HG02840 (cell line): ENCODE results near the gene OR10K2.
"Not testable (repeated sequence)": the region's sequence is repeated elsewhere in the genome, so short reads cannot be mapped to it uniquely, and the experiment has no call there.

ENCODE experiments used
- ATAC-seq: cut with Tn5 transposase; IDR thresholded peaks from one replicate; pipeline ENCODE4 v1.9.1; 2021; ENCODE audit warnings: mild to moderate bottlenecking, moderate library complexity, moderate number of reproducible peaks; ENCODE audit not compliant: unreplicated experiment, low FRiP score

The OR10K2 gene, protein sequence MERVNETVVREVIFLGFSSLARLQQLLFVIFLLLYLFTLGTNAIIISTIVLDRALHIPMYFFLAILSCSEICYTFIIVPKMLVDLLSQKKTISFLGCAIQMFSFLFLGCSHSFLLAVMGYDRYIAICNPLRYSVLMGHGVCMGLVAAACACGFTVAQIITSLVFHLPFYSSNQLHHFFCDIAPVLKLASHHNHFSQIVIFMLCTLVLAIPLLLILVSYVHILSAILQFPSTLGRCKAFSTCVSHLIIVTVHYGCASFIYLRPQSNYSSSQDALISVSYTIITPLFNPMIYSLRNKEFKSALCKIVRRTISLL

DNA sequence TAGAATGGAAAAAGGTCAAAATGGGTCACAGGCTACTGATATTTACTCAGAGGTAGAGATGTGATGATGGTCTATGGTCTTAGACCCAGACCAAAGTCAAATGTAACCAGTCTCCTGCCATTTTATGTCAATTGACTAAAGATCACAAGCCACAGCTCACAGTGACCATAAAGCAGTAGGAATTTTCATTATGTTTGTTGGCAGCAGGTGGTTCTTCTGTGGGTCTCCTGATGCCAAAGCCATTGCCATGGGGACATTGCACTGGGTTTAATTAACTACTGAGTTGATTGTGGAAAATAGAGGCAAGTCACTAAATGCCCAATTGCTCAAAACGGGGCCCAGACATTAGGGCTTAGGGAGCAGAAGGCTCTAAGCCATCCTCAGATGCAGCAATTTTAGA lies at the start of gene OR10K2:
Gene OR10K2 (minus strand): TSS at position 101 of the 400 bp plus-strand sequence. CDS start 5,371 bp downstream, outside the sequence.
- no peak for ATAC-seq

- no peak for ATAC-seq
Measured at GRCh38 chr1:158471920-158472319, 45.9 kb upstream of the OR10K2 start, which contains the start of gene OR10R2. Gene OR10R2 (plus strand): TSS chr1:158472220. CDS start chr1:158472326, 106 bp downstream.

DNA sequence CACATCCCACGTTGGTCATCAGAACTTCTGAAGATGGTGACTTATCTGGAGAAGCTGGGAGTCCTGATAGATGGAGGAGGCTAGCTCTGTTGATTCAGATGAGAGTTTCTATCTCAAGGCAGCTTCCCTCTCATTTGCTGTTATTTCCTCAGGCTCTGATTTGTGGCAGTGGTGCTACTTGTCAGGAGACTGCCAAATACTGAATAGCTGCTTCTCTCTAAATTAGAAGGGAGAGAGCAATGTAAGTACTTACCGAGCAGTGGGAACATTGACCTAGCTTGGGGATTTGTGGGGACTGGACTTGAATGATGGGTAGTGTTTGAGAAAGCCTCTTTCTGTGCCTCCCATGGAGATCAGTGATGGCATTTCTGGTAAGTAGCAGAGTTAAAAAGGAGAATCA lies 35.5 kb upstream of the OR10K2 start, which contains the start of gene OR10K1:
Gene OR10K1 (plus strand): TSS at position 301 of the 400 bp plus-strand sequence. CDS start 3,728 bp downstream, outside the sequence.
- no peak for ATAC-seq

DNA sequence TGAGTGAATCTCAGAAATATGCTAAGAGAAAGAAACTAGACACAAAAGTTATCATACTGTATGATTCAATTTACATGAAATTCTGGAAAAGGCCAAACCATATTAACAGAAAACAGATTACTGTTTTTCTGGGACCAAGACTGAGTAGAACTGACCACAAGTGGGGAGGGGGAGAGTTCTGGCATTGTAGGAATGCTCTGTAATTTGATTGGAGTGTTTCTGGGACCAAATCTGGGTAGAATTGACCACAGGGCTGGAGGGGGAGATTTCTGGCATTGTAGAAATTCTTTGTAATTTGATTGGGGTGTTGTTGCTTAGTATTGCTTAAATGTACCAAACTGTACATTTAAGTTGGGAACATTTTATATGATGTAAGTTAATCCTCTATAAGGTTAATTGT lies 32.2 kb upstream of the OR10K2 start:
- ATAC-seq = no peak

DNA sequence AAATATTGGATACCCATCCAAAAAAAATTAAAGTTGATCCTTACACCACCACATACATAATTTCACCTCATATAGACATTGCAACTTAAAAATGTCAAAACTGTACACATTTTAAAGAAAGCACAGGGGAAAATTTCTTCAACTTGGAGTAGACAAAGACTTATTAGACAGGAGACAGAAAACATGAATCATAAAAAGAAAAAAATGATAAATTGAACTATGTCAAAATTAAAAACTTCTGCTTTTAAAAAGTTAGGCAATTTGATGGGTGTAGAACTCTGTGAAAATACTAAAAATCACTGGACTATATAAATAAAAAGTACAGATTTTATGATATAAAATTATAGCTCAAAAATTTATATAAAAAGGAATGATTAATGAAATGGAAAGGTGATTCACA lies 31.2 kb upstream of the OR10K2 start:
- no peak for ATAC-seq

DNA sequence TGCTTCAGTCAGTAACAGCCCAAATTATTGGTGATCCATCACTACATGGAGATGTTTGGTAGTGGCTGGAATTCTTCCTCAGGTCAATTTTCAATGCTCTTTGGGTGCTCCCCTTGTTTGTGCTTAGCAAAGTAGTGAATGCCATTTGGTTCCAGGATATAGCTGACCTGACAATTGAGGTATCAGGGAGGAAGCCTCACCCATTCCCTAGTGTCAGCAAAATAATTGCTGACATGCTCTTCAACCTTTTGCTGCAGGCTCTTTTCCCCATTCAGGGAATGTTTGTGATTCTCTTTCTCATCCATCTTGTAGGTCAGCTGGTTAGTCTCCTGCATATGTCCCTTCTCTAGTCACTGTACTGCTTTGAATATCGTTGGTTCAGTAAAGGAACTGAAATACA lies 28.5 kb upstream of the OR10K2 start:
- no peak for ATAC-seq

DNA sequence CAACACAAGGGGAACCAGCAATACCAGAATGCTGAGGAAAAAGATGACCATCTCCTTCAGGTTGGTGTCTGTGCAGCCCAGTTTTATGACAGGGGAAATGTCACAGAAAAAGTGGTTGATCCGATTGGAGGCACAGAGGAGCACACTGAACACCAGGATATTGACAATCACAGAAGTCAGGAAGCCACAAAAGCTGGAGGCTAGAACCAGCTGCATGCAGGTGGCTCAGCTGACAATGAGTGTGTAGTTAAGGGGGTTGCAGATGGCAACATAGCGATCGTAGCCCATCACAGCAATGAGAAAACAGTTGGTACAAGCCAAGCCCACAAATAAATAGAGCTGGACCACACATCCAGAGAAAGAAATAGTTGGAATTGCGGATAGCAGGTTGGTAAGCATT lies 19.3 kb upstream of the OR10K2 start:
- ATAC-seq = no peak

- no peak for ATAC-seq
Measured at GRCh38 chr1:158434741-158435140, 8.7 kb upstream of the OR10K2 start.

DNA sequence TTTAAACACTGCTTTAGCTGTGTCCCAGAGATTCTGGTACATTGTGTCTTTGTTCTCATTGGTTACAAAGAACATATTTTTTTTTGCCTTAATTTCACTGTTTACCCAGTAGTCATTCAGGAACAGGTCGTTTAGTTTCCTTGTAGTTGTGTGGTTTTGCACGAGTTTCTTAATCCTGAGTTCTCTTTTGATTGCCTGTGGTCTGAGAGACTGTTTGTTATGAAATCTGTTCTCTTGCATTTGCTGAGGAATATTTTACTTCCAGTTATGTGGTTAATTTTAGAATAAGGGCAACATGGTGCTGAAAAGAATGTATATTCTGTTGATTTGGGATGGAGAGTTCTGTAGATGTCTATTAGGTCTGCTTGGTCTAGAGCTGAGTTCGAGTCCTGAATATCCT lies 4.1 kb upstream of the OR10K2 start:
- ATAC-seq = not testable (repeated sequence)

DNA sequence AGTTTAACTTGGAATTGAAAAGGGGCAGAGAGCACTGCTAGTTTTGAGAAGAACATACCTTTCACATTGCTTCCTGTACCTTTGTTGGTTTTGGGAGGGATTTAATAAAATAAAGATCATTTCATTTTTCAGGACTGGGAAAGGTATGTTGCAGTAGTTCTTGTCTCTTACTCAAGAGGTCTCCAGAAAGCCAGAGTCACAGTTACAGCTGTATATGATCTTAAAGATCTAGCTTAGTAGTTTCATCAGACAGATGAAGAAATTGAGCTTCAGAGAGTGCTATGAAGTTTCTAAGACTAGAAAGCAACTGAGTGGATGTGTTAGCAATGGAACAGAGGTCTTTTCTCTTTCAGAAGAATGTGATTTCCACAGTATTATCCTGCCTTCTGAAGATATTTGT lies 1.0 kb downstream of the OR10K2 start:
- ATAC-seq = no peak

DNA sequence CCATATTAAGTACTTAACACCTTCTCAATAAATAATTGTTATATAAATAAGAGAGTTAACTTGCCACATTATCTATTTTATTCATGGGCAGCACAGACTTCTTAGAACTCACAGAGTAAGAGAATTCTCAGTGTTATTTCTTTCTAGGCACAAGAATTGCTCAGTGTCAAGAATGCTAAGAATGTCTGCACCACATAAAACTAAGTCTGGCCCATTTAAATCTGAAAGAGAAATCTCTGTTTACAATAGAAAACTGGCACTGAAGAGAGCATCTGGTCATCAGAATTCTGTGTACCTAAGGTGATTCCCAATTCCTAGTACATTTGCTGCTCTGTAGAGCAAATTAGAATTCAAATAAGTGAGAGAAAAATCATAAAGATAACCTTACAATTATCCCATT lies 3.8 kb downstream of the OR10K2 start:
- no peak for ATAC-seq

DNA sequence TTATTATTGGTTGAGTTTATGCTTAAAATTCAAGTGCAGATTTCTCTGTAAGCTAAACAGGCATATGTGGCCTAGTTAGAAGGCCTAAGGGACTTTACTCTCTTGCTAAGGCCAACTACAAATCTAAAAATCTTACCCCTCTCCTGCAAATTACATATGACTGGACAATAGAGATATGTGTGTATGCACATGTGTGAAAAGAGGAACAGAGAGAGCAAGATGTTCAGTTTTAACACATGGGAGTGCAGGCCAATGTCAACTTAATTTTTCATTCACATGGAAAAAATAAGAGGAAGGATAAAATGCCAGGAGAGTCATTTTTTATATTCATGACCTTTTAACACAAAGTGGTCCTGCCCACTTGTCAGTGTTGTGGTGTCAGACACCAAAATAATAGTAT lies 8.5 kb downstream of the OR10K2 start:
- ATAC-seq = no peak

GRCh38 chr1:158414651-158415345 lies 11.2 kb downstream of the OR10K2 start:
- ATAC-seq = no peak

- ATAC-seq = no peak
Measured at GRCh38 chr1:158407092-158407491, 18.9 kb downstream of the OR10K2 start.

GRCh38 chr1:158400871-158401270 lies 25.2 kb downstream of the OR10K2 start:
- ATAC-seq = no peak

DNA sequence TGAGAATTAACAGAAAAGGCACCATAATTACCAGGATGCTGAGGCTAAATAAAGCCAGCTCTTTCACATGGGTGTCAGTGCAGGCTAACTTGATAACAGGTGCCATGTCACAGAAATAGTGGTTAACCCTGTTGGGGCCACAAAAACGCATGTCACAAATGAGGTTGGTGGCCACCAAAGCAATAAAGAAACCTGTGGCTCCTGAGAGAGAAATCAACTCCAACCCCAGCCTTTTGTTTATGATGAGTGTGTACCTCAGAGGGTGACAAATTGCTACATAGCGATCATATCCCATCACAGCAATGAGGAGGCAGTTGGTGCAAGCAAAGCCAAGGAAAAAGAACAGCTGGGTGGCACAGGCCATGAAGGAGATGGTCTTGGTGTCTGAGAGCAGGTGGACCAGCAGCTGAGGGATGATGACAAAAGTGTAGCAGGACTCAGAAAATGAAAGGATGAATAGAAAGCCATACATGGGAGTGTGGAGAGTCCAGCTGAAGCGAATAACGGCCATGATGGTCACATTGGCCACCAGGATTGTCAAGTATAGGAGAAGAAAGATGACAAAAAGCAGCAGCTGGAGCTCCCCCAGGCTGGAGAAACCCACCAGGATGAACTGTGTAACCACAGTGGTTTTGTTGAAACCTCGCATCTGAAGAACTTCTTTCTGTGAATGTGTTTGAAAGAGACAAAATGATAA lies 27.1 kb downstream of the OR10K2 start, which contains the start of gene OR10T2:
Gene OR10T2 (minus strand): TSS at position 649 of the 697 bp plus-strand sequence. CDS start 0 bp downstream, at position 649.
- ATAC-seq = no peak

GRCh38 chr1:158396646-158397045 lies 29.4 kb downstream of the OR10K2 start:
- no peak for ATAC-seq

- no peak for ATAC-seq
Measured at GRCh38 chr1:158393476-158393875, 32.6 kb downstream of the OR10K2 start.

- ATAC-seq = no peak
Measured at GRCh38 chr1:158391099-158391498, 34.9 kb downstream of the OR10K2 start.

DNA sequence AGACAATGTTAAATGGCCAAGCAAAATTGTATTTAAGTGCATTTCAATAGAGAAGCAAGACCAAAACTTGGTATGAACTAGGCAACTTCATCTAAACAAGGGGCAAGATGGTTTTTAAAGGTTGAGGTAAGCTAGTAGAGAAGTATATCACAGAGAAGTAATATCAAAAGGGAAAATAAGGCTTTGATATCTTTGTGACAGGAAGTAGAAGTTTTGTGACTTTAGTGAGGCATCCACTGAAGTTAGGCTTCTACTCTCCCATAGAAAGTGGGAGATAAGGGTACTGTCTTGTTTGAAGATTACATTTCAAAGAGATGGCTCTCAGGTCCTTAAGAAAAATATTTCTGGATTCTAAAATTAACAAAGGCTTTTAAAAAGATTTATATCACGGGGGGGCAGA lies 35.7 kb downstream of the OR10K2 start:
- no peak for ATAC-seq

DNA sequence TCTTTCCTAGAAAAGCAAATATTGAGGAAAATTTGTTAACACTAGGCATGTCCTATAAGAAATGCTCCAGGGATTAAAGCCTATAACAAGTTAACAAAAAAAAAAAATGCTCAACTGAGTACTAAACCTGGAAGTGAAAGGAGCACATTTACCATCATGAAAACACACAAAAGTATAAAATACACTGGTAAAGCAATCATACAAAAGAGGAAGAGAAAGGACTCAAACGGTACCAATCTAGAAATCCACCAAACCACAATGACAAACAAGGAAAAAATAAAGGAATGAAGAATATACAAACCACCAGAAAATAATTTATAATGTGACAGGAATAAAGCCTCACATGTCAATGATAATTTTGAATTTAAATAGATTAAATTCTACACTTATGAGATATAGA lies 51.2 kb downstream of the OR10K2 start:
- ATAC-seq = no peak
